Liver (tissue), 3 donors: ENCODE measurements around the gene GNB1.

Source experiments
- CTCF ChIP-seq: fragments of 150-350 bp; IDR thresholded peaks from 2 replicates; pipeline ENCODE4 v1.5.1; 2017; ENCODE audit warnings: improper control_type of control experiment, low read depth, low read length; ENCODE audit not compliant: missing input control
- FOXA1 ChIP-seq: IDR thresholded peaks from 2 replicates; pipeline ENCODE4 v1.6.1; 2016; ENCODE audit warnings: antibody characterized with exemption
- JUND ChIP-seq, 2 donors: IDR thresholded peaks; 2 replicates each; pipeline ENCODE4 v1.6.1; 2016; ENCODE audit warnings: antibody characterized with exemption in 2 of 2
- SP1 ChIP-seq: IDR thresholded peaks from 2 replicates; pipeline ENCODE4 v1.6.1; 2018; ENCODE audit warnings: antibody characterized with exemption, mild to moderate bottlenecking
- ZBTB33 ChIP-seq: IDR thresholded peaks from 2 replicates; pipeline ENCODE4 v1.6.1; 2016; ENCODE audit warnings: antibody characterized with exemption
- donor health status: healthy.
- donor health status: healthy.

GRCh38 chr1:1893291-1893985 lies 2.6 kb upstream of the GNB1 start:
- TF ChIP-seq JUND (IDR thresholded peaks at IDR 0.05) (no peak), CTCF (no peak), SP1 (no peak), ZBTB33 (no peak), FOXA1 (no peak)
